Liver (tissue), 9 donors: ENCODE measurements around the gene CD244. TPM values are rescaled to one million over a fixed set of nuclear protein-coding genes. Genes with fewer than 3 reads are reported as not detected.

Experiments used
- DNase-seq: peaks from one replicate; pipeline ENCODE4 v3.0.0-alpha.2; 2017; ENCODE audit warnings: low spot score
- H3K27ac ChIP-seq, 2 donors: one replicate each; pipeline ENCODE4 v1.7.0; 2013; ENCODE audit warnings: inconsistent platforms in 2 of 2, low read length in 2 of 2, control low read depth in 1 of 2, low read depth in 1 of 2, mild to moderate bottlenecking in 1 of 2
- H3K27me3 ChIP-seq, 4 donors: one replicate each; pipeline versions ENCODE4 v1.6.1 to v1.7.0; 2013; ENCODE audit warnings: low read length in 3 of 4, inconsistent platforms in 1 of 4, mild to moderate bottlenecking in 1 of 4, moderate library complexity in 1 of 4; ENCODE audit not compliant: control insufficient read depth in 4 of 4, insufficient read depth in 4 of 4
- H3K36me3 ChIP-seq, 4 donors: one replicate each; pipeline versions ENCODE4 v1.6.1 to v1.7.0; 2013; ENCODE audit warnings: low read length in 3 of 4, mild to moderate bottlenecking in 3 of 4, low read depth in 1 of 4, moderate library complexity in 1 of 4; ENCODE audit not compliant: control insufficient read depth in 4 of 4, insufficient read depth in 3 of 4
- H3K4me1 ChIP-seq, 4 donors: one replicate each; pipeline versions ENCODE4 v1.6.1 to v1.7.0; 2013; ENCODE audit warnings: low read length in 3 of 4, mild to moderate bottlenecking in 3 of 4, moderate library complexity in 1 of 4; ENCODE audit not compliant: control insufficient read depth in 4 of 4, insufficient read depth in 4 of 4
- H3K4me3 ChIP-seq, 3 donors: one replicate each; pipeline versions ENCODE4 v1.6.1 to v1.7.0; 2013; ENCODE audit warnings: low read length in 3 of 3, control low read depth in 1 of 3, low read depth in 1 of 3, mild to moderate bottlenecking in 1 of 3
- H3K9ac ChIP-seq, 2 donors: one replicate each; pipeline ENCODE4 v1.7.0; 2013; ENCODE audit warnings: low read length in 2 of 2, mild to moderate bottlenecking in 2 of 2, moderate library complexity in 2 of 2, control low read depth in 1 of 2, low read depth in 1 of 2
- H3K9me3 ChIP-seq, 4 donors: one replicate each; pipeline versions ENCODE4 v1.6.1 to v1.7.0; 2013; ENCODE audit warnings: low read length in 3 of 4; ENCODE audit not compliant: control insufficient read depth in 4 of 4
- EGR1 ChIP-seq, 2 donors: IDR thresholded peaks; 2 replicates each; pipeline ENCODE4 v1.6.1; 2016 to 2018; ENCODE audit warnings: antibody characterized with exemption in 2 of 2, low read depth in 2 of 2
- FOXA1 ChIP-seq: IDR thresholded peaks from 2 replicates; pipeline ENCODE4 v1.6.1; 2016; ENCODE audit warnings: antibody characterized with exemption
- FOXA2 ChIP-seq: IDR thresholded peaks from 2 replicates; pipeline ENCODE4 v1.6.1; 2016; ENCODE audit warnings: antibody characterized with exemption
- GABPA ChIP-seq, 2 donors: IDR thresholded peaks in 1 of 2; conservative IDR thresholded peaks in 1 of 2; 2 replicates each; pipeline ENCODE4 v1.6.1; 2016; ENCODE audit warnings: antibody characterized with exemption in 2 of 2, mild to moderate bottlenecking in 1 of 2, moderate library complexity in 1 of 2
- HNF4A ChIP-seq, 2 donors: conservative IDR thresholded peaks; 2 replicates each; pipeline ENCODE4 v1.6.1; 2016; ENCODE audit warnings: antibody characterized with exemption in 2 of 2, mild to moderate bottlenecking in 2 of 2
- HNF4G ChIP-seq: IDR thresholded peaks from 2 replicates; pipeline ENCODE4 v1.6.1; 2016; ENCODE audit warnings: antibody characterized with exemption
- RAD21 ChIP-seq, 2 donors: IDR thresholded peaks; 2 replicates each; pipeline ENCODE4 v1.6.1; 2016; ENCODE audit warnings: antibody characterized with exemption in 2 of 2, mild to moderate bottlenecking in 2 of 2
- RXRA ChIP-seq, 2 donors: IDR thresholded peaks; 2 replicates each; pipeline ENCODE4 v1.6.1; 2017 to 2018; ENCODE audit warnings: antibody characterized with exemption in 2 of 2, mild to moderate bottlenecking in 1 of 2
- SP1 ChIP-seq: IDR thresholded peaks from 2 replicates; pipeline ENCODE4 v1.6.1; 2018; ENCODE audit warnings: antibody characterized with exemption, mild to moderate bottlenecking
- YY1 ChIP-seq: IDR thresholded peaks from 2 replicates; pipeline ENCODE4 v1.6.1; 2016; ENCODE audit warnings: antibody characterized with exemption, mild to moderate bottlenecking
- WGBS: extraction: QIAGEN DNeasy Blood & Tissue Kit; methylation state at CpG from one replicate; pipeline ENCODE4 v1.1.7; 2013; 5-methylcytosine and 5-hydroxymethylcytosine counted together
- polyA plus RNA-seq, 2 donors: library from polyadenylated mRNA; stranded (reverse) in 1 of 2; unstranded in 1 of 2; fragments of 200-250 nt in 1 of 2; fragments of >200 nt in 1 of 2; fragmentation: Nextera tagmentation in 1 of 2; extraction: Ambion mirVana in 1 of 2; gene quantifications; one replicate each; pipeline versions ENCODE4 v1.2.1 to v1.2.3, GENCODE V29; 2013 to 2015
- total RNA-seq, 2 donors: library from RNA; depleted of rRNA; stranded (reverse); fragments of >200 nt; gene quantifications; one replicate each; pipeline ENCODE4 v1.2.3, GENCODE V29; 2014
- TF ChIP-seq, protein P1 (sequence below): IDR thresholded peaks from 2 replicates; pipeline ENCODE4 v1.6.1; 2016; ENCODE audit warnings: antibody characterized with exemption
- TF ChIP-seq, protein P2 (sequence below): fragments of 150-350 bp; IDR thresholded peaks from 2 replicates; pipeline ENCODE4 v1.5.1; 2017; ENCODE audit warnings: improper control_type of control experiment, low read depth, low read length; ENCODE audit not compliant: missing input control
- TF ChIP-seq, protein P3 (sequence below): IDR thresholded peaks from 2 replicates; pipeline ENCODE4 v1.6.1; 2016; ENCODE audit warnings: antibody characterized with exemption
- donor health status: healthy.
- donor health status: healthy.
- donor health status: healthy.
- donor health status: healthy.
- donor health status: healthy.

Gene CD244
- total and polyA plus RNA-seq, 4 donors = 0.85 to 6.6 (median 1.8) TPM

- Histone ChIP-seq H3K4me1 (no peaks in the 10 kb centered on the region), H3K27me3 (no peaks in the 10 kb centered on the region), H3K36me3 (no peaks in the 10 kb centered on the region), H3K9ac (no peak overlapping the region), H3K4me3 (no peak overlapping the region), H3K9me3 (peaks cover 0 to 3% (median 0%) of the 10 kb centered on the region in 4 donors), H3K27ac (peak overlapping the region in 1 of 2 donors; percentile 13)
- WGBS = 68% methylated on average over 3 of the region's 3 CpGs
- DNase-seq = no peak
- no peak for TF ChIP-seq FOXA1
- TF ChIP-seq EGR1 (IDR thresholded peaks at IDR 0.05; ENCODE audit: low read depth in 2 of 2) = no peak
- no peak for TF ChIP-seq YY1
- TF ChIP-seq, protein P1, sequence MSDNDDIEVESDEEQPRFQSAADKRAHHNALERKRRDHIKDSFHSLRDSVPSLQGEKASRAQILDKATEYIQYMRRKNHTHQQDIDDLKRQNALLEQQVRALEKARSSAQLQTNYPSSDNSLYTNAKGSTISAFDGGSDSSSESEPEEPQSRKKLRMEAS = no peak
- TF ChIP-seq, protein P2, sequence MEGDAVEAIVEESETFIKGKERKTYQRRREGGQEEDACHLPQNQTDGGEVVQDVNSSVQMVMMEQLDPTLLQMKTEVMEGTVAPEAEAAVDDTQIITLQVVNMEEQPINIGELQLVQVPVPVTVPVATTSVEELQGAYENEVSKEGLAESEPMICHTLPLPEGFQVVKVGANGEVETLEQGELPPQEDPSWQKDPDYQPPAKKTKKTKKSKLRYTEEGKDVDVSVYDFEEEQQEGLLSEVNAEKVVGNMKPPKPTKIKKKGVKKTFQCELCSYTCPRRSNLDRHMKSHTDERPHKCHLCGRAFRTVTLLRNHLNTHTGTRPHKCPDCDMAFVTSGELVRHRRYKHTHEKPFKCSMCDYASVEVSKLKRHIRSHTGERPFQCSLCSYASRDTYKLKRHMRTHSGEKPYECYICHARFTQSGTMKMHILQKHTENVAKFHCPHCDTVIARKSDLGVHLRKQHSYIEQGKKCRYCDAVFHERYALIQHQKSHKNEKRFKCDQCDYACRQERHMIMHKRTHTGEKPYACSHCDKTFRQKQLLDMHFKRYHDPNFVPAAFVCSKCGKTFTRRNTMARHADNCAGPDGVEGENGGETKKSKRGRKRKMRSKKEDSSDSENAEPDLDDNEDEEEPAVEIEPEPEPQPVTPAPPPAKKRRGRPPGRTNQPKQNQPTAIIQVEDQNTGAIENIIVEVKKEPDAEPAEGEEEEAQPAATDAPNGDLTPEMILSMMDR = no peak
- TF ChIP-seq SP1 = no peak
Observed at GRCh38 chr1:160797271-160797709, 65.4 kb downstream of the CD244 start.

DNA sequence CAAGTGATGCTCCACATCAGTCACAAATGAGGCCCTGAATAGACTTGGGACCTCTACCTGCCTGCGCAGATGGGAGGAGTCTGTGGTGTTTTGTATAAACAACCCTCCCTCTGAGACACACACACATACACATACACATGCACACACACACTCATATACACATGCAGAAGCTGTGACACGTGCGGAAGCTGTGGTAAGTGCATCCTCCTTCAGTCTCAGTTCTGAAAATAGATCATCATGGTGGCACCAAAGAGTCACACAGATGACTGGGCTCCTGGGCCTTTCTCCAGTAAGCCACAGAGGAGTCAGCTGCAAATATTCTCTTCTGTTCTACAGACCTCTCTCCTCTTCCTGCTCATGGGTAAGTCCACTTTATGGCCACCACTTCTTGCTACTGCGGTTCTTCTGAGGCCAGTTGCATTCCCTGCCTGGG, 66.7 kb downstream of the CD244 start, which contains the start of gene LY9:
TSS of gene LY9 (plus strand) at position 224 of the 433 bp plus-strand sequence. CDS start at position 238, 14 bp downstream.
- peak within 1 kb of the TSS in 1 of 2 donors; percentile 27 for H3K27ac ChIP-seq
- no peaks in the 10 kb centered on the region for H3K36me3 ChIP-seq
- no peak within 1 kb of the TSS for H3K9ac ChIP-seq
- H3K4me1 ChIP-seq = no peaks in the 10 kb centered on the region
- no peak within 1 kb of the TSS for H3K4me3 ChIP-seq
- no peak for TF ChIP-seq HNF4G
- no peak for TF ChIP-seq GABPA (IDR thresholded peaks at IDR 0.05 in 1 of 2, conservative IDR thresholded peaks at IDR 0.05 in 1 of 2)
- no peak for TF ChIP-seq HNF4A (conservative IDR thresholded peaks at IDR 0.05)
- TF ChIP-seq, protein P2 = no peak
- TF ChIP-seq RXRA (IDR thresholded peaks at IDR 0.05) = no peak
- no peak for TF ChIP-seq RAD21 (IDR thresholded peaks at IDR 0.05)
- TF ChIP-seq SP1 = no peak
- TF ChIP-seq, protein P3, sequence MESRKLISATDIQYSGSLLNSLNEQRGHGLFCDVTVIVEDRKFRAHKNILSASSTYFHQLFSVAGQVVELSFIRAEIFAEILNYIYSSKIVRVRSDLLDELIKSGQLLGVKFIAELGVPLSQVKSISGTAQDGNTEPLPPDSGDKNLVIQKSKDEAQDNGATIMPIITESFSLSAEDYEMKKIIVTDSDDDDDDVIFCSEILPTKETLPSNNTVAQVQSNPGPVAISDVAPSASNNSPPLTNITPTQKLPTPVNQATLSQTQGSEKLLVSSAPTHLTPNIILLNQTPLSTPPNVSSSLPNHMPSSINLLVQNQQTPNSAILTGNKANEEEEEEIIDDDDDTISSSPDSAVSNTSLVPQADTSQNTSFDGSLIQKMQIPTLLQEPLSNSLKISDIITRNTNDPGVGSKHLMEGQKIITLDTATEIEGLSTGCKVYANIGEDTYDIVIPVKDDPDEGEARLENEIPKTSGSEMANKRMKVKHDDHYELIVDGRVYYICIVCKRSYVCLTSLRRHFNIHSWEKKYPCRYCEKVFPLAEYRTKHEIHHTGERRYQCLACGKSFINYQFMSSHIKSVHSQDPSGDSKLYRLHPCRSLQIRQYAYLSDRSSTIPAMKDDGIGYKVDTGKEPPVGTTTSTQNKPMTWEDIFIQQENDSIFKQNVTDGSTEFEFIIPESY = no peak
- no peak for TF ChIP-seq EGR1 (IDR thresholded peaks at IDR 0.05; ENCODE audit: low read depth in 2 of 2)
- TF ChIP-seq, protein P1 = no peak
- no peak for TF ChIP-seq FOXA2
- no peaks in the 10 kb centered on the region for H3K27me3 ChIP-seq
- peaks cover 0 to 3% (median 0%) of the 10 kb centered on the region in 4 donors for H3K9me3 ChIP-seq
- WGBS = 84% methylated on average over 4 of the region's 4 CpGs
- no peak for DNase-seq
